GM13976 (cell line): ENCODE results near the gene MDM1.

Experiments used
- DNase-seq: peaks from one replicate; pipeline ENCODE4 v3.0.0; 2012; ENCODE audit warnings: low spot score
- CTCF ChIP-seq: IDR thresholded peaks from 2 replicates; pipeline ENCODE4 v1.5.1; 2012; ENCODE audit warnings: borderline replicate concordance, mild to moderate bottlenecking; ENCODE audit not compliant: insufficient read depth; ENCODE audit errors: extremely low read depth, missing control alignments, control extremely low read depth
- in situ Hi-C: fragments of 300-500 bp; cut with MboI; formaldehyde crosslinking; loops from one replicate; pipeline ENCODE4 v1.12.0; 2022; ENCODE audit warnings: low sequenced_read_pairs, mixed read lengths, inconsistent platforms; ENCODE audit not compliant: unreplicated experiment

MDM1 gene

GRCh38 chr12:68286396-68286795, 45.8 kb downstream of the MDM1 start:
- no peak for TF ChIP-seq CTCF
- in situ Hi-C loops, result no loop called here

DNA sequence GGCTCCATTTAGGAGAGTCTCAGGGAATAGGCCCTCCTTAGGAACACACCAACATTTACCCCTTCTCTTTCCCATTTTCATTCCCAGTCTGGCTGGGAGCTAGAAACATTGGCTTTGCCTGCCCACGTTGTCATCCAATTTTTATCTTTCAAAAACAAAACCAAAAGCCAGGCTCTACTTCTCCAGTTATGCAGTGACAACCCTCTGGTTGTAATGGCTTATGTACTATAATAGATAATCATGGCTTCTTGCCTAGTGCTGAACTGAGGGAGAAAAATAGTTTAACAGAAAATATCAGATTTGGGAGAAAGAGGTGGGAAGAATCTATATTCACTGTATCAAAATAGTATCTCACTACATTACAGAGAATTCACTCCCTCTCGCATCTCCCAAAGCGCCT, 46.6 kb downstream of the MDM1 start:
- TF ChIP-seq CTCF, result no peak
- no peak for DNase-seq
- in situ Hi-C loops, result no loop called here

More at GRCh38 chr12:68286396-68286795, 45.8 kb downstream of the MDM1 start:
- no peak for DNase-seq

- no peak for TF ChIP-seq CTCF
- in situ Hi-C loops, result no loop called here
- no peak for DNase-seq
Measured at GRCh38 chr12:68281322-68282077, 50.7 kb downstream of the MDM1 start.

DNA sequence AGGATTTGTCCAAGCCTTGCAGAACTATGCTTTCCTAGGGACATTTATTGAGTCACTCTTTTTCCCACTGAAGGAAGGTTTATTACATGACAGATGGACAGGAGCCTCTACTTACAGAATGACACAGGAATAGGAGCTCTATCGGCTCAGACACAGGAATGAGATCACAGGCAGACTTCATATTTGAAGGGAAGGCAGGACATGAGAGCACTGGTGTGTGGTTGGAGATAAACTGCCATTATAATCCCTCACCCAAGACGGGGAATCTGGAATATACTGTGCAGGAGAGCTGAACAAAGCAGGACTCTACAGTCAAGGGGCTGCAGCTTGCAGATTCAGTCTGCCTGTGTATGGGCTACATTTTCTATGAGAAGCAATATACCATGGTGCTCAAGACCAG, 51.9 kb downstream of the MDM1 start:
- in situ Hi-C loops, result no loop called here
- DNase-seq, result no peak
- no peak for TF ChIP-seq CTCF

DNA sequence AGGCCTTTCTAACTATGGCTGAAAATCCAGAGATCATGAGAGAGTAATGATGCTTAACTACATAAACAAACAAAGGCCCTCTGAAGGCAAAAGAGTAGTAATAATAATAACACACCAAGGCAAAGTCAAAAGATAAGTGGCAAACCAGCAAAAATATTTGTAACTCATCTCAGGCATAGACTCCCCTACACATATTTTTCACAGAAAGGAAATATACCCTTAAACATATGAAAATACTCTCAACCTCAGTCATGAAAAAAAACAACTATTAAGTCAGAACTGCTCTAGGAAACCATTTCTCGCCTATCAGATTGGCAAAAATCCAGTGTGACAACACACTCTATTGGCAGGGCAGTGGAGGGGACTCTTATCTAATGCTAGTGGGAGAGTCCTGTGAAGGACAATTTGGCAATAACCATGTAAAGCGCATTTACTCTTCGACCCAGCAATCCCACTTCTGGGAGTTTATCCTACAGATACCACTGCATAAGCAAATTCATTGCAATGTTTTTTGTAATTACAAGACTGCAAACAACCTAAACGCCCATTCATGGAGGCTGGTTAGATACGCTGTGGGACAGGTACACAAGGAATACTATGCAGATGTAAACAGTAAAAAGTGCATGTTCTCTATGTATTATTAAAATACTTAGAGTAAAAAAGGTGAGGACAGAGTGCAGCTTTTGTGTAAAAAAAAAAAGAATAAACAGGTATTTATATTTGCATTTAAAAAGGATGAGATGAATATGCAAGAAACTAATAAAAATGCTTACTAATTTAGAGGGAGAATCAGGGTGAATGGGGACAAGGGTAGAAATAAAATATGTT, 52.7 kb downstream of the MDM1 start:
- TF ChIP-seq CTCF, result no peak
- in situ Hi-C loops, result no loop called here
- no peak for DNase-seq

GRCh38 chr12:68276402-68276930, 55.7 kb downstream of the MDM1 start:
- in situ Hi-C loops, result no loop called here
- no peak for DNase-seq
- TF ChIP-seq CTCF, result no peak
